HS-5 (cell line): ENCODE data around the gene TLE6.
A peak's percentile ranks its signal among the peaks of the same experiment; 100 is the strongest.
"Not testable (repeated sequence)": the region's sequence is repeated elsewhere in the genome, so short reads cannot be mapped to it uniquely, and the experiment has no call there.

Source experiments
- DNase-seq: peaks from one replicate; pipeline ENCODE4 v3.0.0-alpha.2; 2012; ENCODE audit warnings: low read depth

The TLE6 gene

GRCh38 chr19:3029065-3029923 lies 51.9 kb downstream of the TLE6 start, which contains the start of gene TLE2:
Gene TLE2 (minus strand): TSS chr19:3029280. CDS start chr19:3028904, 376 bp downstream.
- no peak for DNase-seq

GRCh38 chr19:3031607-3031867 lies 54.2 kb downstream of the TLE6 start:
- no peak for DNase-seq

- no peak for DNase-seq
Observed at GRCh38 chr19:3033595-3034405, 56.4 kb downstream of the TLE6 start.

GRCh38 chr19:3034406-3034655 lies 57.0 kb downstream of the TLE6 start:
- DNase-seq: no peak

- no peak for DNase-seq
Observed at GRCh38 chr19:3034656-3035541, 57.5 kb downstream of the TLE6 start.

GRCh38 chr19:3035542-3036118 lies 58.3 kb downstream of the TLE6 start:
- DNase-seq: peak; percentile 98

GRCh38 chr19:3036119-3036976 lies 59.0 kb downstream of the TLE6 start:
- peak; percentile 73 for DNase-seq

GRCh38 chr19:3036977-3037544 lies 59.7 kb downstream of the TLE6 start:
- DNase-seq: not testable (repeated sequence)

GRCh38 chr19:3038214-3038613 lies 60.9 kb downstream of the TLE6 start:
- no peak for DNase-seq

- DNase-seq: no peak
Observed at GRCh38 chr19:3039125-3039524, 61.8 kb downstream of the TLE6 start.

GRCh38 chr19:3039641-3040077 lies 62.3 kb downstream of the TLE6 start:
- no peak for DNase-seq

GRCh38 chr19:3041327-3041726 lies 64.0 kb downstream of the TLE6 start:
- no peak for DNase-seq

- DNase-seq: no peak
Observed at GRCh38 chr19:3041761-3042620, 64.6 kb downstream of the TLE6 start.

- DNase-seq: no peak
Observed at GRCh38 chr19:3042621-3043267, 65.4 kb downstream of the TLE6 start.
